Skin epidermis (tissue), 12 donors: ENCODE measurements around the gene COL25A1.
A peak's percentile ranks its signal among the peaks of the same experiment; 100 is the strongest.

Experiments used
- H3K27ac ChIP-seq, 21 experiments: fragments of 200-600 bp; sonication (generic) in 11 of 21; one replicate each; pipeline ENCODE4 v1.5.0; 2020; ENCODE audit warnings: mild to moderate bottlenecking in 3 of 21, inconsistent platforms in 2 of 21, moderate library complexity in 2 of 21
- H3K4me3 ChIP-seq, 7 experiments: fragments of 200-600 bp; sonication (generic) in 2 of 7; one replicate each; pipeline ENCODE4 v1.5.0; 2020; ENCODE audit warnings: inconsistent platforms in 2 of 7, mild to moderate bottlenecking in 2 of 7, moderate library complexity in 1 of 7

COL25A1 gene

DNA sequence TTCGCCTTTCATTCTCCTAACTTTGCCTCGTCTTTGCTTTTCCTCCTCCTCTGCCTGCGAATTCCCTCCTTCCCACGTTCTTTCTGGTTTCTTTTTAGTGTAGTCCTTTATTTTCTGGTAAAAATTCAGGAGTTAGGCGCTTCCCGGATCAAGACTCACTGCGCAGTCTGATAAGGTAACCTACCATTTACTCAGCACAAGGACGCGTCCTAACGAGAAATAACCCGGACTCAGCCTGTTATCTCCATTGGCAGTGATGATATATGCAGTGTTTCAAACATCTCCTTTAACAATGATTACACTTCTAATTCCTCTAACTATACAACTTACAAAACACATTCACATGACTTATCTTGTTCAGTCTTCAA is 539.2 kb downstream of the COL25A1 start:
- H3K4me3 ChIP-seq = peak overlapping the region; percentile 10 to 50 (median 33)
- H3K27ac ChIP-seq = no peak overlapping the region

DNA sequence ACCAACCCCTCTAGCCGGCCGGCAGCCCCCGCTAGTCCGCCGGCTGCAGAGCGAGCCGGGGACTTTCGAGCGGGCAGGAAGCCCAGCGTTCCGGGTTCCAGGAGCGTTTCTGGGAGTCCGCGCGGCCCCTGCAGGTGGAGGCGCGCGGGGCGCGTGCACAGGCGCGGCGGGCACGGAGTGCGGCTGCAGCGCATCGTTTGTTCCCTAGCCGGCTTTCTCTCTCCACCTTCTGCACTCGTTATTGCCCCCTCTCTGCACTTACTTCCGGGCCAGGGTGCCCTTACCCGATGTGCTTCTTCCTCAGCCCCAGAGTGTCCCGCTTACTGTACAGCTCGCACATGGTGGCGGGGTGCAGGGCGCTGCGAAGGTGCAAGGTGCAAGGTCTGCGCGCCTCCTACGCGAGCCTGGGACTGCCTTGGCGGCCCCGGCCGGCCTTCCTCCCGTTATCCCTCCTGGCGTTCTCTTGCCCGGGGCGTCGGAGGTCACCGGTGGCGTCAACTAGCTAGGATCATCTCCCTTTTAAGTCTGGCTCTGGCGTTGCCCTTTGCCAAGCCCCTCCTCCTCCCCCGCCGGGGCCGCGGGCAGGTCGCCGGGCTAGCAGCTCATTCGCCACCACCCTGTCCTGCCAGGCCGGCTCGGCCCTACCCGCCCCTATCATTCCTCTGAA is 539.8 kb downstream of the COL25A1 start, which contains the start of gene ETNPPL:
ETNPPL (minus strand) TSS at position 495 of the 667 bp plus-strand sequence; CDS start at position 340, 155 bp downstream.
- no peak within 1 kb of the TSS for H3K27ac ChIP-seq
- H3K4me3 ChIP-seq = peak within 1 kb of the TSS; percentile 10 to 50 (median 33)
